ENCODE results near the gene DENND4B.

Gene DENND4B

DNA sequence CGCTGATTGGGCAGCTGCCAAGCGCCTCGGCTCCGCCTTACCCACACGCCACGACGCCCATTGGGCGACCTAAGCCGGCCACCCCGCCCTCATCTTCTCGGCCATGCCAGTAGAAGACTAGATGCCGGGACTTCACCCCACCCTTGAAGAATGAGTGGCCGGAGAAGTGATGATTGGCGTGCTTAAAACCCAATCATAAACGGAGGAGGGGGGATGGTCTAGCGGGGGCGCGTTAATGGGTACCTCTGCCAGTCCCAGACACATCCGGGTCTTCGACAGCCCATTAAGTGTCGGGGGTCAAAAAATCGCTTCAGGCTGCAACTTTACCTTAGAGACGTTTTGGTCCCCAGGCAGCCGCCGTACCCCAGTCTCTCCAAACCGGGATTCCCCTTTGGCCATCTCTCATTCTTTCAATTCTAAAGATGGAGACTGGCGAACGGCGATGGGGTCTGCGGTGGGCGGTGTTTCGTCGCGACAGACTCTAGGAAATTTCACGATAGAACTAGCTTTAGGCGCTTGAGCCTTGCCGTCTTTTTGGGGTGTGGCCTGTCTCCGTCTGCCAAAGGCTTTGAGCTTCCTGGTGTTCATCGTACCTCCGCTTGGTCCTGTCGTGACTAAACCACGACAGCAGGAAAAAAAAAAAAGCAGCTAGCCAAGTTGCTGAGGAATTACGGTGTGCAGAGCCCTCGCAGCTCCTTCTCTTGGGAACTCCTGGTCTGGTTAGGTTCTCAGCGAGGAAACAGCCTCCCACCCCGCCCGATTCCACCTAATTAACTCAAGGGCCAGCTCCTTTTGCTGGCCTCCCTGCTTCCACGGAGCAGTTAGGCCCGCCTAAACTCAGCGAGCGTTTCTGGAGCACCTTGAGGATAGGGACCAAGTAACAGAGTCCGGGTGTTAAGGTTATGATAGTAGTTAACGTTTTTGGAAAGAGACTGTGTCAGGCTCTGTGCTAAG is 23.3 kb downstream of the DENND4B start, which contains the start of gene GATAD2B:
TSS of gene GATAD2B (minus strand) at position 1 of the 954 bp plus-strand sequence. CDS start 94,625 bp downstream, outside the sequence.
- POLR2A ChIA-PET: interaction anchor here (0.6 to 5.4 kb wide), 25 partner anchors 10 to 147 kb away, joined by 3 to 45 read pairs (median 6); partner anchors contain the start of genes CREB3L4, CRTC2, DENND4B and JTB
- no peak for TF ChIP-seq NFRKB (IDR thresholded peaks at IDR 0.05)
- TF ChIP-seq LEF1 (IDR thresholded peaks at IDR 0.05; ENCODE audit: borderline replicate concordance): no peak
- no peak for TF ChIP-seq CTBP1 (IDR thresholded peaks at IDR 0.05; ENCODE audit: borderline replicate concordance)
- TF ChIP-seq BHLHE40 (IDR thresholded peaks at IDR 0.05; ENCODE audit: borderline replicate concordance): no peak
- TF ChIP-seq SUZ12 (IDR thresholded peaks at IDR 0.05): no peak
- no peak for TF ChIP-seq TARDBP (IDR thresholded peaks at IDR 0.05)
- TF ChIP-seq HDGF (IDR thresholded peaks at IDR 0.05; ENCODE audit: borderline replicate concordance): no peak
- peak; percentile 93 for TF ChIP-seq ZNF384 (IDR thresholded peaks at IDR 0.05)
- TF ChIP-seq ELF4 (IDR thresholded peaks at IDR 0.05): no peak
- TF ChIP-seq FOXK2 (IDR thresholded peaks at IDR 0.05): no peak
- no peak for TF ChIP-seq FOXM1 (IDR thresholded peaks at IDR 0.05; ENCODE audit: borderline replicate concordance)
- peak; percentile 82 for TF ChIP-seq L3MBTL2 (conservative IDR thresholded peaks at IDR 0.05)
- TF ChIP-seq, protein P1, sequence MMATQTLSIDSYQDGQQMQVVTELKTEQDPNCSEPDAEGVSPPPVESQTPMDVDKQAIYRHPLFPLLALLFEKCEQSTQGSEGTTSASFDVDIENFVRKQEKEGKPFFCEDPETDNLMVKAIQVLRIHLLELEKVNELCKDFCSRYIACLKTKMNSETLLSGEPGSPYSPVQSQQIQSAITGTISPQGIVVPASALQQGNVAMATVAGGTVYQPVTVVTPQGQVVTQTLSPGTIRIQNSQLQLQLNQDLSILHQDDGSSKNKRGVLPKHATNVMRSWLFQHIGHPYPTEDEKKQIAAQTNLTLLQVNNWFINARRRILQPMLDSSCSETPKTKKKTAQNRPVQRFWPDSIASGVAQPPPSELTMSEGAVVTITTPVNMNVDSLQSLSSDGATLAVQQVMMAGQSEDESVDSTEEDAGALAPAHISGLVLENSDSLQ (IDR thresholded peaks at IDR 0.05): peak; percentile 100
- TF ChIP-seq ARNT (IDR thresholded peaks at IDR 0.05): no peak
- no peak for TF ChIP-seq SP1 (IDR thresholded peaks at IDR 0.05)

DNA sequence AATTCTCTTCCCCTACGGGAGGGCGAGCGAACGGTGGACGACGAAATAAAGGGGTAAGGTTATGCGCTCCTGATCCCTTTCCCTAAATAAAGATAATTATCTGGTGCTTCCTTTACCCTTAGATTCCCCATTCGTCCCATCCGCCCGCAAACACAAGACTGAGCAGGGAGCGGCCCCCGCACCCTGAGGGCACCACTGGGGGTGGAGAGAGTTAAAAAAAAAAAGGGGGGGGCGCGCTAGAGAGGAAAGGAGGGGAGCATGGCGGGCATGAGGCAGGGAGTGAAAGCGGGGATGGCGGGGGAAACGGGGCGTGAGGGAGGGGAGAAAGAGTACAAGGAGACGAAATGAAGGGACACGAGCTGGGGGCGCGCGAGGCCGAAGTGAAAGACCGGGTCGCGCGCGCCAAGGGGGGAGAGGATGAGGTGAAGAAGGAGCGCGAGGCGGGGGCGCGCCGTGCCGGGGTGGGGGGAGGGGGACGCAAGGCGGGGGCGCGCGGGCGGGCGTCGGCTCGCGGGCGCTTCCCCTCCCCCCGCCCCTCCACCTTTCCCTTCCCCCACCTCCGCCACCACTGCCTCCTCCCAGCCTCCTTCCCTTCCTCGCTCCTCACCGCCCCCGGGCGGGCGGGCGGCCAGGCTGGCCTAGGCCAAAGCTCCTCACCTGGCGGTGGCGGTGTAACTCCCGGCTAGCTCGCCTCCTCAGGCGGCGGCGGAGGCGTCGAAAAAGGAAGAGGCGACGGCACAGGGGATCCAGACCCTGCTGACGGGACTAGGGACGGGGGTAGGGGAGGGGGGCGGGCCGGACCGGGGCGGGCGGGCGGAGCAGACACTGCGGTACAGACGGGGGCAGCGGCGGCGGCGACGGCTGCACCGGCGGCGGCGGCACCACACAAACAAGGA is 24.2 kb downstream of the DENND4B start:
- DNase-seq (ENCODE audit: extremely low spot score): peak; percentile 70
- POLR2A ChIA-PET: interaction anchor here (0.6 to 5.4 kb wide), 27 partner anchors 9 to 139 kb away, joined by 3 to 45 read pairs (median 5); partner anchors contain the start of genes CREB3L4, CRTC2, DENND4B and JTB
- CTCF ChIA-PET: interaction anchor here (0.7 to 1.5 kb wide), 5 partner anchors 24 to 64 kb away, joined by 3 to 5 read pairs (median 3); partner anchors contain the start of genes DENND4B, RAB13 and SLC39A1
- TF ChIP-seq HDGF (IDR thresholded peaks at IDR 0.05; ENCODE audit: borderline replicate concordance) (no peak), FOXA1 (IDR thresholded peaks at IDR 0.05) (no peak), SP1 (IDR thresholded peaks at IDR 0.05) (no peak), LEF1 (IDR thresholded peaks at IDR 0.05; ENCODE audit: borderline replicate concordance) (no peak), L3MBTL2 (conservative IDR thresholded peaks at IDR 0.05) (peak; percentile 37; the same call in 1 of the 2 replicates), SUZ12 (IDR thresholded peaks at IDR 0.05) (no peak), CTBP1 (IDR thresholded peaks at IDR 0.05; ENCODE audit: borderline replicate concordance) (no peak), ARNT (IDR thresholded peaks at IDR 0.05) (no peak)

More for the DNA sequence above, 23.3 kb downstream of the DENND4B start, which contains the start of gene GATAD2B:
- DNase-seq (ENCODE audit: extremely low spot score): peak; percentile 99
- CTCF ChIA-PET: interaction anchor here (0.5 to 1.5 kb wide), 7 partner anchors 23 to 124 kb away, joined by 3 to 5 read pairs (median 3); partner anchors contain the start of genes DENND4B, JTB and RAB13

DNA sequence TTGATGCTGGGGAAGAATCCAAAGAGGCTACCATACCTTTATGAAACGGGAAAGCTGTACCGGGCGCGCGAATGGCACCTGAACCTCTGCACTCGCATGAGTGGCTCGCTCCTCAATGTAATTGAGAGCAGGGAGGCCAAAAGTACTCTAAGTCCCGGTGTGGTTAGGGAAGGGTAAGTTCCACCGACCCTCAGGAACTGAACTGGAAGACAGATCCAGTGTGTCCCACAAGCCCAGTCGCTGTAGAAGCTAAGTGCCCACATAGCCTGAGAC is 24.8 kb downstream of the DENND4B start:
- ChIA-PET POLR2A (interaction anchor here (0.9 to 5.4 kb wide), 17 partner anchors 9 to 138 kb away, joined by 3 to 45 read pairs (median 8); partner anchors contain the start of genes CREB3L4, DENND4B, JTB and SLC39A1), CTCF (interaction anchor here (0.6 to 0.9 kb wide), 3 partner anchors 16 to 46 kb away, joined by 3 read pairs; partner anchors contain the start of gene DENND4B)
- DNase-seq (ENCODE audit: extremely low spot score): peak; percentile 23
- TF ChIP-seq FOXK2 (IDR thresholded peaks at IDR 0.05): no peak
- TF ChIP-seq ARNT (IDR thresholded peaks at IDR 0.05): no peak
- TF ChIP-seq ZNF384 (IDR thresholded peaks at IDR 0.05): no peak
- TF ChIP-seq ELF4 (IDR thresholded peaks at IDR 0.05): no peak
- no peak for TF ChIP-seq NFRKB (IDR thresholded peaks at IDR 0.05)
- no peak for TF ChIP-seq BHLHE40 (IDR thresholded peaks at IDR 0.05; ENCODE audit: borderline replicate concordance)
- no peak for TF ChIP-seq CTBP1 (IDR thresholded peaks at IDR 0.05; ENCODE audit: borderline replicate concordance)
- no peak for TF ChIP-seq FOXA1 (IDR thresholded peaks at IDR 0.05)

DNA sequence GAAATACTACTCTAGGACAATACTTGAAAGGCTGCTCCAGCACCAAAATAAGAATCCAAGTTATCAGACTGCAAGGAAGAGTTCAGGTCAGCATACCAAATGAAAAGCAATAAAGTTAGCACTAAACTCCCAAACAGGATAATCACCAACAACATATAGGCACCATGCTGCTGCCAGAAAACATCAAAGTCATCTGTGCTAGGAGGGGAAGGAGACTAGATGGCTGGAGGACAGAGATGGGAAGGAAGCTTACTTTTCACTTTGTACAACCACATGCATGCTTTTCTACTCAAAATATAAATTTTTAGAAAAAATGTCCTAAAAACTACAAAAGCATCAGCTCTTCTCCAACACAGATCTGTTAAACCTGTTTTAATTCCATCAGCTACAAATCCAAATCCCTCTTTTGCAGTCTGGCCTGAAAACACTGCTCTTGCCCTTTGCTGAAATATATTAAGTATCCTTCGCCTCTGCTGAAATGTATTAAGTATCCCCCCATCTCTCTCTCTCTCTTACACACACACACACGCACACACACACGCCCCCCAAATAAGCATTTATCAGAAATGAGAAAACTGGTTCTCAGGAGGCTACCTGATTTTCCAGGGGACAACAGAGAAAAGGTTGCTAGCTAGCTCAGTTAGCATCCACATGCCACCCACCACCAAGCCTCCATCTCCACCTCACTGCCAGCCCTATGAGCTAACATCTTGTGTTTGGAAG is 25.3 kb downstream of the DENND4B start:
- TF ChIP-seq SUZ12 (IDR thresholded peaks at IDR 0.05) (no peak), TARDBP (IDR thresholded peaks at IDR 0.05) (no peak)
- CTCF ChIA-PET: interaction anchor here (0.5 to 0.9 kb wide), 5 partner anchors 10 to 90 kb away, joined by 3 to 6 read pairs (median 3); partner anchors contain the start of gene DENND4B
- peak; percentile 6 for DNase-seq (ENCODE audit: extremely low spot score)
- POLR2A ChIA-PET: interaction anchor here (0.7 to 5.4 kb wide), 19 partner anchors 8 to 137 kb away, joined by 3 to 45 read pairs (median 4); partner anchors contain the start of genes CREB3L4, DENND4B, JTB and RAB13

DNA sequence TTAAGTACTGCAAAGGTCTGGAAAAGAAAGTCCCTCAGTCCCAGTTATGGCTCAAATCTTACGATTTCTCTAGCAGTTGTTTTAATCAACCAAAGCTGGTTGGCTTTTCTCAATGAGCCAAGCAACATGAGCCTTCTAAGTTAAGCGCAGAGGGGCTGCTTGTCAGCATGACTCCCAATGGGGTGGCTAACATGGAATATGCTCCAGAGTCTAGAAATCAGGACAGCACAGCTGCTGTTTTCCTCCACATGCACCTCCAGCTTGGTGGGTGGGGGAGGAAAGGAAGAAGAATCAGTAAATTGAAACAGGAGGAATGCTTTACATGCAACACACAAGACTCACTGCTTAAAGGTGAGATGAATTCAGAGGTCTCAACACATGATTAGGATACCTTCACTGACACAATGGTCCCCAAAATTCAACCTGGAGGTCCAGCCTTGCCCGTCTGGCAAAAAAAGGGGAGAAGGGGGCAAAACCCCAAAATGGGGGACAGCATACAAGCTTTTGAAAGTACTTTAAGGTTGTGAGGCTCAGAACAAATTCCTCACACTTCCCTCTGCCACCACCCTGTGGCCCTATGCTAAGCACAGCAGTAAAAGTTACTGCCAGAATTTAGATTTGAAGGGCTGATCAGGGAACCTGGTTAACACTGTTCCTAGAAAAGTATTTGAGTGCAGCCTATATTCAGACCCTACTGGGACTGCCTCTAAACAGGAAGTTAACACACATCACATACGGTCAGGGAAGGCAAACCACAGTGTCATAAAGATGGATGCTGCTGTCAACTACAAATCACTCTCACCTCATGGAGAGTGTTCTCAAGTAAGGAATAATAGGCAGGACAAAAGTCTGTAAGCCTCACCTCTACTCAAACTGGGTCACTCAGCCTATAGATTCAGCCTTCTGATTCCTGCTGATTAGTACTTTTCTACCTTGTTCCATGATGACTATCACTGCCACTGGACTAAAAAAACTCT is 26.4 kb downstream of the DENND4B start:
- ChIA-PET POLR2A (interaction anchor here (1.1 to 5.4 kb wide), 5 partner anchors 38 to 99 kb away, joined by 3 to 45 read pairs (median 23); partner anchors contain the start of genes CREB3L4, RAB13 and SLC39A1), CTCF (interaction anchor here (0.8 to 1.0 kb wide), 3 partner anchors 9 to 94 kb away, joined by 3 to 4 read pairs (median 3); no protein-coding TSS in a partner anchor)
- TF ChIP-seq BHLHE40 (IDR thresholded peaks at IDR 0.05; ENCODE audit: borderline replicate concordance): no peak
- TF ChIP-seq, protein P1 (IDR thresholded peaks at IDR 0.05): peak; percentile 88
- DNase-seq (ENCODE audit: extremely low spot score): peak; percentile 17
